OCI-LY3 (cell line): Measurements from ENCODE around the gene TTYH2.
"Not testable (repeated sequence)": the region's sequence is repeated elsewhere in the genome, so short reads cannot be mapped to it uniquely, and the experiment has no call there.

Experiments used
- H2AFZ ChIP-seq: fragments of 200-600, 300-600 bp; shearing (Covaris generic); 2 replicates; pipeline ENCODE4 v1.6.0; 2014; ENCODE audit warnings: antibody characterized with exemption, low read depth, low read length
- H3K27ac ChIP-seq: fragments of 200-600, 300-600 bp; sonication (generic); 2 replicates; pipeline ENCODE4 v1.5.1; 2014; ENCODE audit warnings: mild to moderate bottlenecking, low read length, moderate library complexity, mixed read lengths
- H3K27me3 ChIP-seq: fragments of 200-600, 300-600 bp; sonication (generic); 2 replicates; pipeline ENCODE4 v1.6.1; 2014; ENCODE audit warnings: low read depth, low read length, mixed read lengths
- H3K36me3 ChIP-seq: fragments of 200-600, 300-600 bp; sonication (generic); replicated peaks from 2 replicates; pipeline ENCODE3; 2014; ENCODE audit warnings: low read depth, low read length, mixed read lengths
- H3K4me1 ChIP-seq: fragments of 300-600, 200-600 bp; sonication (generic); 2 replicates; pipeline ENCODE4 v1.6.1; 2014; ENCODE audit warnings: low read length, mixed read lengths
- H3K4me2 ChIP-seq: fragments of 200-600, 300-600 bp; sonication (generic); 2 replicates; pipeline ENCODE4 v1.6.1; 2014; ENCODE audit warnings: low read length, mixed read lengths
- H3K4me3 ChIP-seq: fragments of 300-600, 200-600 bp; sonication (generic); 2 replicates; pipeline ENCODE4 v1.5.1; 2014; ENCODE audit warnings: antibody characterized with exemption, mild to moderate bottlenecking, low read length, moderate library complexity
- H3K79me2 ChIP-seq: fragments of 300-600, 200-600 bp; shearing (Covaris generic); 2 replicates; pipeline ENCODE4 v1.6.1; 2014; ENCODE audit warnings: mild to moderate bottlenecking, low read length, mixed read lengths
- H3K9ac ChIP-seq: fragments of 300-600, 200-600 bp; shearing (Covaris generic); 2 replicates; pipeline ENCODE4 v1.6.0; 2014; ENCODE audit warnings: mild to moderate bottlenecking, low read length, moderate library complexity
- H3K9me3 ChIP-seq: fragments of 200-600, 300-600 bp; shearing (Covaris generic); 2 replicates; pipeline ENCODE4 v1.6.1; 2014; ENCODE audit warnings: low read length, mixed read lengths; ENCODE audit not compliant: insufficient read depth
- H4K20me1 ChIP-seq: fragments of 200-600, 300-600 bp; sonication (generic); 2 replicates; pipeline ENCODE4 v1.6.1; 2016; ENCODE audit warnings: low read length, mixed read lengths; ENCODE audit not compliant: insufficient read depth
- EZH2phosphoT487 ChIP-seq: fragments of 200-600 bp; shearing (Covaris generic); IDR thresholded peaks from 2 replicates; pipeline ENCODE4 v1.6.1; 2018; ENCODE audit warnings: antibody characterized with exemption, mixed run types, low read depth
- TF ChIP-seq, protein P1 (sequence below): fragments of 200-600, 300-600 bp; sonication (generic); IDR thresholded peaks from 2 replicates; pipeline ENCODE4 v1.5.1; 2014; ENCODE audit warnings: antibody characterized with exemption, low read length, low read depth

The TTYH2 gene

DNA sequence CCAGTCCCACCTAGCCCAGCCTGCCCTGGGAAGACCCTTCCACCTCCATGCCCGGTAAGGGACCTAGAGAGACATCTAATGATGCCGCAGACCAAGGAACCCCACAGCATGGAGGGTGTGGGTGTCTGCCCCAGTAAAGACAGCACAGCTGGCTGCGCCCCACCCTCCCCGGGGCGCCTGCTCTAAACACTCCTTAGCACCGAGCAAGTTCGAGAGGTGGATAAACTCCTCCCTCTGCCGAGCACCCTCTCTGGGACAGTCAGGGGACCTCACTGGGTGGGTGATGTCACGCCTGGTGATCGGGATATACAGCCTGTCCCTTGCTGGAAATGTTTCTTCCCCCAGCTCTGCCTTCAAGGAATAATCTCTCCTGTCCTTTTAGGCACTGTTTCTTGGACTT, 43.9 kb downstream of the TTYH2 start:
- no peak for TF ChIP-seq EZH2phosphoT487
- TF ChIP-seq, protein P1, sequence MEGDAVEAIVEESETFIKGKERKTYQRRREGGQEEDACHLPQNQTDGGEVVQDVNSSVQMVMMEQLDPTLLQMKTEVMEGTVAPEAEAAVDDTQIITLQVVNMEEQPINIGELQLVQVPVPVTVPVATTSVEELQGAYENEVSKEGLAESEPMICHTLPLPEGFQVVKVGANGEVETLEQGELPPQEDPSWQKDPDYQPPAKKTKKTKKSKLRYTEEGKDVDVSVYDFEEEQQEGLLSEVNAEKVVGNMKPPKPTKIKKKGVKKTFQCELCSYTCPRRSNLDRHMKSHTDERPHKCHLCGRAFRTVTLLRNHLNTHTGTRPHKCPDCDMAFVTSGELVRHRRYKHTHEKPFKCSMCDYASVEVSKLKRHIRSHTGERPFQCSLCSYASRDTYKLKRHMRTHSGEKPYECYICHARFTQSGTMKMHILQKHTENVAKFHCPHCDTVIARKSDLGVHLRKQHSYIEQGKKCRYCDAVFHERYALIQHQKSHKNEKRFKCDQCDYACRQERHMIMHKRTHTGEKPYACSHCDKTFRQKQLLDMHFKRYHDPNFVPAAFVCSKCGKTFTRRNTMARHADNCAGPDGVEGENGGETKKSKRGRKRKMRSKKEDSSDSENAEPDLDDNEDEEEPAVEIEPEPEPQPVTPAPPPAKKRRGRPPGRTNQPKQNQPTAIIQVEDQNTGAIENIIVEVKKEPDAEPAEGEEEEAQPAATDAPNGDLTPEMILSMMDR = no peak
- Histone ChIP-seq H3K36me3 (no peaks in the 10 kb centered on the region), H4K20me1 (no peaks in the 10 kb centered on the region), H3K27ac (no peak overlapping the region), H3K4me2 (no peak overlapping the region), H3K4me3 (no peak overlapping the region), H2AFZ (no peak overlapping the region), H3K27me3 (no peaks in the 10 kb centered on the region), H3K9me3 (no peaks in the 10 kb centered on the region), H3K79me2 (no peaks in the 10 kb centered on the region), H3K4me1 (no peaks in the 10 kb centered on the region), H3K9ac (no peak overlapping the region)

DNA sequence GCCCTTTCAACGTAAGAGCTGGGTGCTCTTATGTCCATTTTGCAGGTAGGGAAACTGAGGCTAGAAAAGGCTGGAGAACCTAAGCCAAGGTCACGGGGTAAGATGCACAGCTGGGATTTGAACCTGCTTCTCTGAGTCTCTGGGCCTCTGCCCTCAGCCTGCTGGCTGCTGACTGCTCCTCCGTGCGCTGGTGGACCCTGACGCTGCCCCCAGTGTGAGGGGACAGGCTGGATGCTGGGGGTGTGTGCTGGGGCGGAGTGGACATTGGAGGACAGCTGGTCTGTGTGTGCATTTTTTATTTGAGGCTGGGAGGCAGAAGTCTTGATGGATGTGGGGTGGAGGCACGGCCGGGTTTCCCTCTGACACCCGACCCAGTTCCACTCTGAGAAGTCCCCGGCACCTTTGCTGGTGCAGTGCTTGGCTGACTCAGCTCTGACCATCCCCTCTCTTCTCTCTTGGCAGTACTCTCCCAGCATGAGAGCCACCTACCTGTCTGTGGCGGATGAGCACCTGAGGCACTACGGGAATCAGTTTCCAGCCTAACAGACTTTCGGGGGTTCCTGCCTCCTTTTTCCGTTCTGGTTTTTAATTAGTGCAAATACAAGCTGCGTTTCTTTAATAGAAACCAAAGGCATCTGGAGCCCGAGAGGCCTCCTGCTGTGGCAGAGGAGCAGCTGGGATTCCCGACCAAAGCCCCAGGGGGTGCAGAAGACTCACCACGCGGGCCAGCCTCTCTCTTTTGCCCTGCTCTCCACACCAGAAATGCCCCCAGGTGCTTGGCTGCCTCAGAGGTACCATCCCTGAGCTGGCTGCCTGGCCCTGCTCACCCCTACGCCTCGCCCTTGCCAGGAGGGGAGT, 46.5 kb downstream of the TTYH2 start:
- Histone ChIP-seq H3K9ac (no peak overlapping the region), H3K27me3 (no peaks in the 10 kb centered on the region), H3K4me3 (no peak overlapping the region), H3K79me2 (no peaks in the 10 kb centered on the region), H3K36me3 (no peaks in the 10 kb centered on the region), H3K9me3 (no peaks in the 10 kb centered on the region), H3K27ac (no peak overlapping the region), H4K20me1 (no peaks in the 10 kb centered on the region), H2AFZ (no peak overlapping the region), H3K4me2 (no peak overlapping the region), H3K4me1 (no peaks in the 10 kb centered on the region)
- no peak for TF ChIP-seq EZH2phosphoT487
- TF ChIP-seq, protein P1 = no peak

DNA sequence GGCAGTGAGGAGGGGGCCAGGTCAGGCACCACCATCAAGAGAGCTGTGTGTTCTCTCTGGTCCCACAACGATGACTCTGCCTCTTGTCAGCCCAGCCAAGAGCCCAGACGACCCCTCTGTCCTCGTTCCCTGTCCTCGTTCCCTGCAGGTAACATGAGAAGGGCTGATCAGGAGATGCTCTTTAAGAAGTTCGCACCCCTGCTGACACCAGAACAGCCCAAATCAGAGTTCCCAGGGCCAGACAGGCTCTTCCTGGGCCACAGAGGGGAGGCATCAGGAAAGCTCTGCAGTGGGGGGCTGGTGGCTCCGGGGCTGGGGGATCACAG, 47.1 kb downstream of the TTYH2 start:
- Histone ChIP-seq H3K27ac (no peak overlapping the region), H3K4me2 (no peak overlapping the region), H3K4me3 (no peak overlapping the region), H3K4me1 (no peaks in the 10 kb centered on the region), H3K27me3 (no peaks in the 10 kb centered on the region), H3K79me2 (no peaks in the 10 kb centered on the region), H3K36me3 (no peaks in the 10 kb centered on the region), H3K9me3 (no peaks in the 10 kb centered on the region), H2AFZ (no peak overlapping the region), H4K20me1 (no peaks in the 10 kb centered on the region), H3K9ac (no peak overlapping the region)
- TF ChIP-seq, protein P1 = no peak
- TF ChIP-seq EZH2phosphoT487 = no peak

DNA sequence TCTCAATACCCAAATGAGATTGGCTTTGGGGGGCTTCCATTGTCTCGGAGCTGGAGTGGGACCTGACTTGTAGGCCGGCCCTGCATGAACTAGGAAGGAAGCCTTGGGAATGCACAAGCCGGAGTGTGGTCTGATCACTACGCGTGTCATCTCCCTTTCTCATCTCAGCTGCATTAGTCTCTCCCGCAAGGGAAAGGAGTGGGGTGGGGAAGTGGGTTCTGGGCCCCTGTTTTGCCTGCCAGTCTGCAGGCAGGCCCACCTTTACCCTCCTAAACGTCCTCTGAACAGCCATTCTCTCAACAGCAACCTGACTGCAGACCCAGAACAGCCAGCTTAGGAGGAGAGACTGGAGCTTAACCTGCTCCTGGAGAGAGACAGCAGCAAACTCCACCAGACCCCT, 49.2 kb downstream of the TTYH2 start:
- H2AFZ ChIP-seq = no peak overlapping the region
- no peaks in the 10 kb centered on the region for H3K79me2 ChIP-seq
- TF ChIP-seq EZH2phosphoT487 = no peak
- TF ChIP-seq, protein P1 = no peak
- H4K20me1 ChIP-seq = no peaks in the 10 kb centered on the region
- H3K9ac ChIP-seq = no peak overlapping the region
- H3K27ac ChIP-seq = no peak overlapping the region
- H3K4me3 ChIP-seq = no peak overlapping the region
- no peak overlapping the region for H3K4me2 ChIP-seq
- H3K4me1 ChIP-seq = no peaks in the 10 kb centered on the region
- no peaks in the 10 kb centered on the region for H3K27me3 ChIP-seq
- no peaks in the 10 kb centered on the region for H3K9me3 ChIP-seq
- no peaks in the 10 kb centered on the region for H3K36me3 ChIP-seq

DNA sequence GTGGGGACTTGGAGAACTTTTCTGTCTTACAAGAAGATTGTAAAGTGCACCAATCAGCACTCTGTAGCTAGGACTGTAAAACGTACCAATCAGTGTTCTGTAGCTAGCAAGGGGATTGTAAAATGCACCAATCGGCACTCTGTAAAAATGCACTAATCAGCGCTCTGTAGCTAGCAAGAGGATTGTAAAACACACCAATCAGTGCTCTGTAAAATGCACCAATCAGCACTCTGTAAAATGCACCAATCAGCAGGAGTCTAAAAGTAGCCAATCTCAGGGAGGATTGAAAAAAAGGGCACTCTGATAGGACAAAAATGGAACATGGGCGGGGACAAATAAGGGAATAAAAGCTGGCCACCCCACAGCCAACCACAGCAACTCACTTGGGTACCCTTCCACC, 53.7 kb downstream of the TTYH2 start:
- H3K36me3 ChIP-seq, H3K27me3 ChIP-seq, H3K9me3 ChIP-seq, H3K79me2 ChIP-seq, H3K27ac ChIP-seq, H4K20me1 ChIP-seq, H3K4me3 ChIP-seq, H3K9ac ChIP-seq, H3K4me2 ChIP-seq, H2AFZ ChIP-seq, H3K4me1 ChIP-seq: not testable (repeated sequence)
